ENCODE measurements around the gene NCAM2.

Gene NCAM2

DNA sequence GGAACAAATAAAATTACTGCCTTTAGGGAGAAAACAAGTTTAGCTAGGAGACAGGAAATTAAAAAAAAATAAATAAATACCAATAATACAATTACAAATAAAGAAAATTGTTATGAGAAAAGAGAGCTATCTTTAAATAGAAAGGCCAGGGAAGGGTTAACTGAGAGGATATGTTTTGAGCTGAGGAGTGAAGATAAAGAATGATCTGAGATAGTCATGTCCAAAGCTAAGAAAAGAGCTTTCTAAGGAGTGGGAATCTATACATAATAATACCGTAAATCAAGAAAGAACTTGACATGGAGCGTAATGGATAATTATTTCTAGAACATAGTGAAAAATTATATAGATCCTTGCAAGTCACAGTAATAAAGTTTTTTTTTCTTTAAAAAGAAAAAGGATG is 176.5 kb downstream of the NCAM2 start:
- DNase-seq (ENCODE audit: low read depth in 2 of 3, low spot score in 2 of 3) = no peak

DNA sequence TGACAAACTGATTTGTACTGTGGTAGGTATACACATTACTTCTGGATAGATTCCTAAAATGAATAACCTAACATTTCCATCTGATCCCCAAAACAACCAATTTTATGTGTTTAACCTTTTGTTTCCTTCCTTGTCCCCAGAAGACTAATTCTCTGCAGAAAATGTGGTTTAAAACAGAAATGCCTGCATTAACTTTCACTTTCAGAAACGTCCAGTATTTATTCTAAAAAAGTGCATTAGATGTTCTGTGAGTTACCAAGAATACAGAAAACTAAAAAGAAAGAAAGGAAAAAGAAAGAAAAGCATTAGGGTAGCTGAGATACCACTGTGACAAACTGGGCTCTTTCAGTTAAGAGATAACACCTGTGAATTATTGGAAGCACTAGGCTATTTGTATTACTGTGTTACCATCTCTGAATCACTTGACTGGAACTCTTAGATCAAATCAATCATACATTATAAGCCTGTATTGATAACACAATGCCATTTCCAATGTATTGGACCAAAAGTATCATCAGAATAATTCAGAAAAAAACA is 177.7 kb downstream of the NCAM2 start:
- no peak for DNase-seq (ENCODE audit: low read depth in 2 of 3, low spot score in 2 of 3)

DNA sequence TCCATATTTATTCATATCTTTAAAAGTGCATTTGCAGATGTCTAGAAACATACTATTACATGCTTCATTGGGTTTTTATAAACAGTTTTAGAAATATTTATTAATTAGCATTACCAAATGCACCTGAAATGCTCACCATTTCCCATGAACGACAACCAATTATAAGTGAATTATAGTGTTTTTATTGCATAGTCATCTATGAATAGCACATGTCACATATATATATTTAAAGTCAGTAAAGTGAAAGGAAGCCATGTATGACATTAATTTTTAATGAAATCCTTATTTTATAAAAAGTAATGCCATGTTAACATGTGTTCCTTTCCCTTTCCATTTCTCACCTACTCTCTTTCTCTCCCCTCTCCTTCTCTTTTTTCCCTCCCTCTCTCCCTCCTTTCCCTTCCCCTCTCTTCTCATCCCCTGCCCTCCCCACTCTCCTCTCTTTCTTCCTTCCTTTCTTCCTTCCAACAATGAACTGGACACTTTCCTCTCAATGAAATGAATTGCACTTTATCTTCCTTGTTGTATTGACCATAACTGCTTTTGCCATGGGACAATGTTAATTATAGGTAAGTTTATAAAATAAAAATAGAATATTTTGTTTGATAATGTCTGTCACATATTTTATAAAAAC is 179.3 kb downstream of the NCAM2 start:
- no peak for DNase-seq (ENCODE audit: low read depth in 2 of 3, low spot score in 2 of 3)

DNA sequence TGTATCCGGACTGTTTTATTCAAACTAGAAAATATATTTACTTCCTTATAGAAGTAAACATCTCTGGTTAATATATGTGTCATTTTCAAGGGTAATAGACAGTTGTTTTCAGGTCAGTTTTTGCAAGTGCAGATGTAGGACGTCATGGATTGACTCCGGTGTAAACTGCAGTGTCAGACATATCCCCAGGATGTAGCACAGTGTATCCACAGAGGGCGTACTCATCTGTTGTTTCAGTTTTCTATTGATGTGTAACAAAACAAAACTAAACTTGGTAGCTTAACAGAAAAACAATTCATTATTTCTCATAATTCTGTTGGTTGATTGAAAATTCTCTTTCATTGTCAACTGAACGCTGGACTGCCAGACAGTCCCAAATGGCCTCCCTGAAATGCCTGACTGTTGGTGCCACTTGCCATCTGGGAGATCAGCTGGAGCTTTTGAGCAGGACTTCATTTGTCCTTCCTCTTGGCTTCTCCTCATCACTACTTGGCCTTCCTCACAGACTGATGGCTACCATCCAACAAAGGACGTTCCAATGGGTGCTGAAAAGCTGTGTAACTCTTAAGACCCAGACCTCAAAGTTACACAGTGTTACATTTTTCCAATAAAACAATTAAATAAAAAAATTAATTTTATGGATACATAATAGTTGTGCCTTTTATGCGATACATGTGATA is 181.6 kb downstream of the NCAM2 start:
- DNase-seq (ENCODE audit: low read depth in 2 of 3, low spot score in 2 of 3) = no peak

DNA sequence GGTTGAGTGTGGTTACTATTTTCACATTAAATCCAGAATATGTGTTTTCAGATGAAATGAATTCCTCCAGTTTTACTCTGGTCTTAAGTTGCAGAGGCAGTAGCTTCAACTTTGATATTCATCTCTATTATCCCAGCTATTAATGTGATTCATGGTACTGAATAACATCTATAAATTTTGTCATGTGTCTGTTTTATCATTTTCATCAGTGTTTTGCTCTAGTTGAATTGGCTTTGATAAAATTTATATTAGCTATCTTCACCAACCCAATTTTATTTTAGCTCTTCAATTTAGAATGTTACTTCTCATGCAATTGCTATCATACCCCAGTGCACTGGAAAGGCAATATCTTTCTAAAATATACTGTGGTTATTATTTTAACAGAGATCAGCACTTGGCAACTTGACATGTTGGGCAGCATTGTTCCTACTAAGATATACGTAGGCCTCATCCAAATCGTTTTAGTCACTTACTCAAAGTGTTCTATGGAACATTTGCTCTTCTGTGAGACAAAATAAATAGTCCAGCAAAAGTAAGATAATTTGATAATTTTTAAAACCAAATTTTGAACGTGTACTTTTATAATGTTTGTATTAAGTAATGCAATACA is 184.3 kb downstream of the NCAM2 start:
- no peak for DNase-seq (ENCODE audit: low read depth in 2 of 3, low spot score in 2 of 3)

DNA sequence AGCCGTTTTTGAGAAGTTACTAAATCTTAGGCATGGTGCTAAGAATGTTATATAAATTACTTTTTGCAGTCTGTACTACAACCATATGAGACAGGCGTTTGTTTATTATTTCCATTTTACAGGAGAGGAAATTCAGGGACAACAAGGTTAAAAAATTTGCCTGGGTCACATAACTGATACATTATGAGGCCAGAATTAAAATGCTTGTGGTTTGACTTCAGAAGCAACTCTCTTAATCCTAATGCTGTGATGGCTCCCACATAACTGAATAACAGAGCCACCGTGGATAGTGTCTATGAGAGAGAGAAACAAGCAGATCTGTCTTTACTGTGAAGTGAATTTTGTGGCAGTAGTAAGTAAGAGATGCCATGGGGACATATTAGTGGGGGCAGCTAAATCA is 184.9 kb downstream of the NCAM2 start:
- DNase-seq (ENCODE audit: low read depth in 2 of 3, low spot score in 2 of 3) = no peak

DNA sequence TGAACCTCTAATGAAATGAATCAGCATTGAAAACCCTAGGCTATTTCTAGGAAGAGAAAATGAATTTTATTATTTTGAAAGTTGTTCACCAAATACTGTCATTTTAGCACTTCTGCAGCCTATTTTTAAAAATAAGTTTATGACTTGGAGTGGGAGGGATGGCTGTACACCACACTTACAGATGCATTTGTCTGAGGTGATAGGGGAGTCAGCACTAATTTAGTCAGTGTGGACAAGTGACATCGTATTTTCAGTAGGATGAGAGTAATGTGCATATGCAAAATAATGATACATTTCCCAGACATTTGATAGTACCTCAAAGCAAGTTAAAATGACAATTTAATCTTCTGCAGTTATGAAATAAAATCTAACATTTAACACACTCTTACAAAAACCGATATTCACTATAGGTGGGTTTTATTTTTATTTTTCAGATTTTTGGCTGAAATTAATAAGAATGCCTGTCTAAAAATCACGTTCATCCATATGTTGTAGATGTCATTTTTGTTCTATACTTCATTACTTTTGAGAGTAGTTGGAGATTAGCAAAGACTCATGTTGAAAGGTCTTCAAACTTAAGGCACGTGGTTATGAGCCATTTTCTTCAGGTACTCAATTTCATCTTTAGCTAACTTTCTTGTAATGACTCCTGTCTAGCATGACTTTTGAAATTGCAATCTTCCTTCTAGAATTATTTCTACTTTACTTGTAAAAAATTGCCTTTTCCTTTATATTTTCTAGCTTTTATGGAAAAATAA is 186.7 kb downstream of the NCAM2 start:
- no peak for DNase-seq (ENCODE audit: low read depth in 2 of 3, low spot score in 2 of 3)

DNA sequence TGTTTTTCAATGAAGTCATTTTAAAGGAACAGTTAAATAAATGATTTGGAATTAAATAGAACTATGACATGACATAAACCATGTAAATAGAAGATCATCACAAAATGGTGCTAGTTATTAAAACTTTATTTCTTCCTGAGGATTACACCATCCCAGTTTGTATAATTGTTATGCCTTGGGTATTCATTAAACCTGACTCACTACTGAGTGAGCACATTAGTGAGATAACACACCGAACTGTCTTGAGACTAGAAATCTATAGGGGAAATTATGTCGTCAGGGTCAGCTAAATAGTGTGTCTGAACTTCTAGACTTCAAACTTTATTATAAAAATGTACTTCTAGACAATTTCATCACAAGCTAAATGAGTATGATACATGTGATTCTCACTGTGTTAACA is 189.4 kb downstream of the NCAM2 start:
- no peak for DNase-seq (ENCODE audit: low read depth in 2 of 3, low spot score in 2 of 3)

DNA sequence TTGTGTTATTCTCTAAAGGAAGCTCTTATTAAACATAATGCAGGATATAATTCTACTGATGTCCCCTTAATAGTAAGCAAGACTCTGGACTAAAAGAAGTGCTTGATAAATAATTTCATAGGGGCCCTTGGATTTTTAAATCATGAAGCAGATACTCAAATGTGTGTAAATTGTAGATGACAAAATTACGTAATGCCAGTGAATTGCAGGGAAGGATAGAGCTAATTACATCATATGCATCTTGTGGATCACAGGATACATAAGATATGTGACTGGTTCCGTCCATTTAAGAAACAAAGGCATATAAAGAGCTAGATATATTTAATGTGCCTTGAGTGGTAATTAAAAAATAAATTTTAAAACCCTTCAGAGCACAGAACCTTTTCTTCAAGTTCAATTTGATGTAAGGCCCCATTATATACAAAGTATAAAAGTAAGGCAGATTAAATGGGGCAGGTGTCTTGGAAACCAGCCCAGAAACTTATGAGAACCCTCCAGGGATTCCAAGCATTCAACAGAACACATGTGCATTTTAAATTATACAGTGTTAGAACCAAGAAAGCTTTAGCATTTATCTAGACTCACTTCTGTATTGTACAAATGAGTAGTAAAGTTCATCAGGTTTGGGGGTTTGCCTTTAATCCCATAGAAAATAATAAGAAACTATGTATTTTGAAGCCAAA is 190.4 kb downstream of the NCAM2 start:
- no peak for DNase-seq (ENCODE audit: low read depth in 2 of 3, low spot score in 2 of 3)

DNA sequence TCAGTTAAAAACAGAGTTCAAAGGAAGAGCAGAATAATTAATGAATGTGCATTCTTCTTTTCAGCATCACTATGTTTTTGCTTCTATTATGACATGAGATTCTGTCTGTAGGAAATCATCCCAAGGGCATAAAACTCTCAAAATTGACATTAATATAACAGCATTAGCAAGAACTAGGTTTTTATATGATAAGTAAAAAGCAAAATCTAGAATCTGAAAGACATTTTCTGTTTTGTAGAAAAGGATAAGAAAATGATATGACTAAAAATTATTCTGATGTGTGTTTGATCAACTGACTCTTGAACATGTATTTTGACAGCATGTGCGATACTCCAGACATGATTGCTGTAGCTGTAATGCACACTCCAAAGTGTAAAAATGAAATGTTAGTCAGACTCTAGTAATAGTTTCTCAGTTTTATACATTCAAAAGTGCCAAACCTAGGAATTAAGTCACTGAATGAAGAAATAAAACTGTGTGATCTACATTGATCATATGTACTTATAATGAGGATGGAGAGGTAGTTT is 197.3 kb downstream of the NCAM2 start:
- no peak for DNase-seq (ENCODE audit: low read depth in 2 of 3, low spot score in 2 of 3)

DNA sequence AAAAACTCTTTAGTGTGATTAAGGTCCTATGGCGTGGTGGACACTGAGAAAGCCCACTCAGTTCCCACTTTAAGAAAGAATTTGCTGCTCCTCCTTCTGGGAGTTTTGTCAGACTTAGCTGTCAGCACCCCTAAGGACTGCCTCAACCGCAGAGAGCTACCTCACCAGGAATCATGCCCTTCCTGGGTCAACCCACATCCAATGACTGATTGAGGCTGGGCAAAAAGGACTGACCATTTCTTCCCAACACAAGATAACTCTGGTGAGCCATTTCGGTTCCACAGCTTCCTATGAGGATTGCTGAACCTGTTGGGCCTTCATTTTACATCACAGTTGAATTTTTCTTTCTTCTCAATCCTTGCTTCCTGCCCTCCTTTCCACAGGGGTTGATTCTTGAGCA is 197.9 kb downstream of the NCAM2 start:
- DNase-seq (ENCODE audit: low read depth in 2 of 3, low spot score in 2 of 3) = no peak

DNA sequence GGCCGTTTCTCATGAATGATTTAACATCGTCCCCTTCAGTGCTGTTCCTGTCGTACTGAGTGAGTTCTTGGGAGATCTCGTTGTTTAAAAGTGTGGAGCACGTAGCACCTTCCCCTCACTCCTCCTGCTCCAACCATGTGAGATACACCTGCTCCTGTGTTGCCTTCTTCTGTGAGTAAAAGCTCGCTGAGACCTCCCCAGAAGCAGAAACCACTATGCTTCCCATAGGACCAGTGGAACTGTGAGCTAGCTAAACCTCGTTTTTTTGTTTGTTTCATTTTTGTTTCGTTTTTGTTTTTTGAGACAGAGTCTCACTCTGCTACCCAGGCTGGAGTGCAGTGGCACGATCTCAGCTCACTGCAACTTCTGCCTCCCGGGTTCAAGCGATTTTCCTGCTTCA is 198.6 kb downstream of the NCAM2 start:
- DNase-seq (ENCODE audit: low read depth in 2 of 3, low spot score in 2 of 3) = no peak

DNA sequence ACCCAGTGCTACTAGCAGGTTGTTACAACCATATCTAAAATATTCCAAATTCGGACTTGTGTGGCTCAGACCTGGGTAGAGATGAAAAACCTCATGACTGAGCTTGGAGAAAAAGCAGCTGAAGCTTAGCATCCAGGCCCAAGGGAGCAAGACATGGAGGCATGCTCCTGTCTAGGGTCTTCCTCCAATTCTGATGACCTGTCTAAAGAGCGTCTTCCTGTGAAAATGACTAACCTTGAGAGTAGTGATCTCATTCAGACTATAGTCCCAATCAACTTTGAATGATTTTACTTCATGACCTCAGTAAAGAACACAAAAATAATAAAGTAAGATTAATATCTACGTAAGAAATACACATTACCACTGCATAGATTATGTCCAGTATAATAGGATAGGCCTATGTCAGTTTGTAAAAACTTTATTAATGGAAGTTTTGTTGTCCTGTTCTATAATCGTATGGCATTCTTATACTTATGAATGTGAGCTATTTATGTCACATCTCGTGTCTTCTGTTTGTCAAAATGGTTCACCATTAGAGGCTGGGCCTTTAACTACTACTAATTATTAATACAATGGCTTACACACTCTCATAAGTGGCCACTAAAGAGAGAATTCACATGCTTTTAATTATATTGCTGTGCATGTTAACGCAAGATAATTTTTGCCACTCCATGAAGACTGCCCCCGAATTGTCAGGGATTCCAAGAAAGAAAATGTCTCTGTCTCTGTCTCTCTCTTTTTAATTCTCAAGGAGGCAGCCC is 201.3 kb downstream of the NCAM2 start:
- DNase-seq (ENCODE audit: low read depth in 2 of 3, low spot score in 2 of 3) = no peak

DNA sequence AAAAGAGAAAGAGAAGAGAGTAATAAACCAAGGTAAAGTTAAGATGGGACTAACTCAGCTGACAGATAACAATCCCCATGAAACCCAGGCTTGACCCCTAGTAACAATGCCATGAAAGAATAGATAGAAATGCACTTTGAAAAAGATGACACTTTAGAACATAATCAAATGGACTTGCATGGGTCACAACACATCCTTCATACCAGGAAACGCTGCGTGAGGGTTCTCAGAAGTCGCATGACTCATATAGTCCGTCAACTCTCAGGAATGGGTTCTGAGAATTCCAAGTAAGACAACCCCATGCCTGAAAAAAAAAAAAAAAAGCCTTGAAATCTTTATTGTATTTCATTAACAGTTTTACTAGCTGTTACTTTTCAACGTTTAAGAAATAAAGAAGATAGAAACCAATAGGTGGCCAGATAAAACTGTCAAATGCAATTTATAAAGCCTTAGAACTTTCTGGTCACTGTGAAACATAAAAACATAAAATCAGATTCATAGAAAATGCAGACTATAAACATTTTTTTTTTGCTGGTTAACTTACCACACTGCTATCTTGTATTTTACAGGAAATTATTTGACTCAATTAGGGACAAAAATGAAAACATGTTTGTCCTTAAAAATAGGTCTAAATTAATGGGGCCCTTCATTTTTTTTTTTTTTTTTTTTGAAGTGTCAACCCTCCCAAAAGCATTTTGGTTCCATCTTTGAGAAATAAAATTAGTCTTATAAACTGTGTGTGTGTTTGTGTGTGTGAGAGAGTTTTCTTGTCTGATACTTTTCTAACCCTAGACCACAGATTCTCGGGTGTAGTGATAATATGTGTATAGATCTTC is 202.1 kb downstream of the NCAM2 start:
- peak in 1 of 3 experiments; percentile 5 for DNase-seq (ENCODE audit: low read depth in 2 of 3, low spot score in 2 of 3)

DNA sequence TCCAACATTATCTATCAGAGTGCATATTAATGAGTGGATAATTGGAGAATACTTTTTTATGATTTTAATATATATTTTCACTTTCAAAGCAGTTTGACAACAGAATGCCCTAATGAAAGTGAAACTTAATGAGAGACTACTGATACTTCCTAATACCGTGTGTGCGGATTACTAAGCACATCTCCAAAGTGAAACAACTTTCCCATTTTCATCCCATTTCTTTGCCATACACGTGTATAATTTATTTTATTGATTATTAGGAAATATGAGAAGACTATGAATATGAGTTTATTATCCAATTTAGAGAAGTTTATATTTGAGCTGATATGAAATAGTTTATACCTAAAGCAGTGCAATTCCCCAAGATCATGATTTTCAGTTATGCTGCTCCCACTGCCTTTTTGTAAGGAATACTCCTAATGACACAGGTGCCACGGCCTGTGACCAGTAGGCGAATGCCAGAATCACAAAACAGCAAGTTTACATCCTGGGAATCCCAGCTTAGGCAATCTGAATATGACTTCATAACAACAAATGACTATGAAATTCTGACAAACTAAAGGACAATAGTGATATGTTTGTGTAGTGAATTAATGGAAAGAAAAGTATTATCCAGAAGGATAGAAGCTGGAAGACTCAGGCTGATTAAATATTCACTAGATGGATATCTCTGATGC is 202.9 kb downstream of the NCAM2 start:
- no peak for DNase-seq (ENCODE audit: low read depth in 2 of 3, low spot score in 2 of 3)

DNA sequence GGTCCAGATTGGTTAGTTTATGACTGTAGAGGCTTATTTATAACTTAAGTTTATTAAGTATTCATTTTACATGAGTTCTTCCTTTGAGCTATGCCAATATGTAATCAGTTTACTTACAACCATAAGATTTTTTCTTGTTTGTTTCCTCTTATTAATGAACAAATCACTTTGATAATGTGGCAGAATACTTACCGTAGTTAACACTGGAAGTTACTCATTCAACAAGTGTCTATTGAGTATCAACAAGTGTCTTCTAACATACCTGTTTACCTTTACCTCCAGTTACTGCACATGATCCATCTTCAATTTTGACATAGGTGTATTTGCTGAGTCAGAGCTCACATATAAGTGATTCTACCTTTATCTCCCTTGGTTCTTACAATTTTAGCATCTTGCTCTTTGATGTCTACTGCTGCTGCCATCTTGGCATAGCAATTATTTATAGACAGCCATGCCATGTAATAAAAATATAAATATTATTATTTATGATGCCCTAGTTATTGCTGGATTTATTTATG is 205.7 kb downstream of the NCAM2 start:
- DNase-seq (ENCODE audit: low read depth in 2 of 3, low spot score in 2 of 3) = no peak

DNA sequence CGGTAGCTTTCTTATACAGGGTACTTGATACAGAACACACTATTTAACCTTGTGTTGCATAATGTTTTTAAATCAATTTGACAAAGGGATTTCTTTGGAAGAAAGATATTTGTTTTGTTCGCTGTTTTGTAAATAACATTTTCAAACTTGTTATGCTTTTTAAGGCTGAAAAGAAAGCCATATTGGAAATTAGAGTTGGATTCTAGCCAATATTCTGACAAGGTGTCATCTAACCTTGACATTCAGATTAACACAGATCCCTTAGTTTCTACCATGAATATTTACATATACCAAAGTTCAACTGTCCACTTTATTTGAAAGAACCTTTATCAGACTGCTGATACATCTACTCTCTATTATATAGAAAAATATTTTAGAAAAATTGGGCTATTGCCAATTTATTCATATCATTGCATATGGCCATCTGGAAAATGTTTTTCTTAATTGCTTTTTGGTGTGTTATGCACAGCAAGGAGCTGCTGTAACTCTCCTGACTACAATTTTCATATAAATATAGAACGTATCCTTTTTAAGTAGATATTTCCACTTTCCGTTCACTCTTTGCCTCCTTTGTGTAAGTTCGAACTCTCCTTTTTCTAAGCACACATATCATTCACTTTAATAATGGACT is 206.3 kb downstream of the NCAM2 start:
- DNase-seq (ENCODE audit: low read depth in 2 of 3, low spot score in 2 of 3) = no peak

DNA sequence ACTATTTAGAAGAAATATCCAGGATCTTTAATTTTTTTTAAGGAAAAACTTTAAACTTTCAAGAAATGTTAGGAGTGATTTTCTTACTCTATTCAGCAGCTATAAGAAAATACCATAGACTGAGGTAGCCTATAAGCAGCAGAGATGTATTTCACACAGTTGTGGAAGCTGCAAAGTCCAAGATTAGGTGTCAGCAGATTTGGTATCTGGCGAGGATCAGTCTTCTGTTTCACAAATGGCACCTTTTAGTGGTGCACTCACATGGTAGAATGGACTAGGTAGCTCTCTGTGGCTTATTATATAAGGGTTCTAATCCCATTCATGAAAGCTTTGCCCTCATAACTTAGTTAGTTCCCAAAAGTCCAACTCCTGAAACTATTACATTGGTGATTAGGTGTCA is 207.4 kb downstream of the NCAM2 start:
- DNase-seq (ENCODE audit: low read depth in 2 of 3, low spot score in 2 of 3) = no peak

All from activated CD8-positive, alpha-beta memory T cell treated with anti-CD3 and anti-CD28 coated beads for 48 hours (primary cell).